Spleen (tissue), 11 donors: Measurements from ENCODE around the gene ZCCHC8. TPM values are rescaled to one million over a fixed set of nuclear protein-coding genes. Genes with fewer than 3 reads are reported as not detected.
A peak's percentile ranks its signal among the peaks of the same experiment; 100 is the strongest.
"Not testable (repeated sequence)": the region's sequence is repeated elsewhere in the genome, so short reads cannot be mapped to it uniquely, and the experiment has no call there.

ENCODE experiments used
- DNase-seq: peaks from one replicate; pipeline ENCODE4 v3.0.0-alpha.2; 2020
- H3K27ac ChIP-seq, 8 donors: fragments of 200-600 bp; sonication (generic) in 7 of 8; 1 replicate in 4 of 8; 2 replicates in 4 of 8; pipeline versions ENCODE4 v1.5.0 to v1.8.0; 2016 to 2021; ENCODE audit warnings: inconsistent platforms in 4 of 8, mild to moderate bottlenecking in 4 of 8, moderate library complexity in 1 of 8
- H3K27me3 ChIP-seq, 7 donors: fragments of 200-600 bp; sonication (generic) in 6 of 7; replicated peaks in 1 of 7; 1 replicate in 4 of 7; 2 replicates in 3 of 7; pipeline versions ENCODE4 v1.5.0 to v1.8.0; 2016 to 2021; ENCODE audit warnings: inconsistent platforms in 3 of 7, mild to moderate bottlenecking in 1 of 7
- H3K36me3 ChIP-seq, 6 donors: fragments of 200-600 bp; sonication (generic) in 5 of 6; 1 replicate in 4 of 6; 2 replicates in 2 of 6; pipeline versions ENCODE4 v1.5.0 to v1.8.0; 2016 to 2021; ENCODE audit warnings: inconsistent platforms in 2 of 6
- H3K4me1 ChIP-seq, 6 donors: fragments of 200-600 bp; sonication (generic) in 5 of 6; 1 replicate in 3 of 6; 2 replicates in 3 of 6; pipeline versions ENCODE4 v1.5.0 to v1.8.0; 2016 to 2021; ENCODE audit warnings: inconsistent platforms in 3 of 6
- H3K4me3 ChIP-seq, 8 donors: fragments of 200-600 bp; sonication (generic) in 7 of 8; 1 replicate in 4 of 8; 2 replicates in 4 of 8; pipeline versions ENCODE4 v1.5.0 to v1.8.0; 2016 to 2021; ENCODE audit warnings: inconsistent platforms in 4 of 8, mild to moderate bottlenecking in 4 of 8, moderate library complexity in 2 of 8
- H3K9me3 ChIP-seq, 8 donors: fragments of 200-600 bp; sonication (generic) in 7 of 8; 1 replicate in 4 of 8; 2 replicates in 4 of 8; pipeline versions ENCODE4 v1.5.0 to v1.8.0; 2016 to 2021; ENCODE audit warnings: inconsistent platforms in 4 of 8
- POLR2A ChIP-seq, 3 donors: fragments of 450-650 bp; IDR thresholded peaks; one replicate each; pipeline ENCODE4 v1.5.1; 2017; ENCODE audit warnings: antibody characterized with exemption in 3 of 3, mild to moderate bottlenecking in 1 of 3
- POLR2AphosphoS5 ChIP-seq, 3 donors: sonication (generic); formaldehyde crosslinking; IDR thresholded peaks; one replicate each; pipeline ENCODE4 v1.5.1; 2017; ENCODE audit warnings: antibody characterized with exemption in 3 of 3
- WGBS, 5 donors: extraction: QIAGEN DNeasy Blood & Tissue Kit in 3 of 5; methylation state at CpG; one replicate each; pipeline versions ENCODE4 v1.1.5 to v1.1.7; 2013 to 2018; 5-methylcytosine and 5-hydroxymethylcytosine counted together
- intact Hi-C: fragments of 100-400 bp; cut with DNase I; formaldehyde crosslinking; loops from one replicate; pipeline ENCODE4 v1.15.0; 2023; ENCODE audit warnings: low total_unique reads
- polyA plus RNA-seq, 3 donors: library from polyadenylated mRNA; stranded (reverse); fragments of 200-250 nt; gene quantifications; one replicate each; pipeline ENCODE4 v1.2.1, GENCODE V29; 2013
- total RNA-seq, 7 donors: library from RNA; depleted of rRNA in 3 of 7; stranded (reverse); fragments of >200 nt in 3 of 7; fragmentation: NEBNext Ultra II Directional in 4 of 7; extraction: Animal tissue kit (Norgen Biotek cat#: 25700) in 4 of 7; gene quantifications; one replicate each; pipeline versions ENCODE4 v1.1.0 to v1.2.1, GENCODE V29; 2016 to 2021
- TF ChIP-seq, protein P1 (sequence below), 11 experiments: fragments of 200-600 bp in 7 of 11; fragments of 450-650 bp in 4 of 11; sonication (generic) in 4 of 11; IDR thresholded peaks in 8 of 11; conservative IDR thresholded peaks in 3 of 11; 1 replicate in 7 of 11; 2 replicates in 4 of 11; pipeline versions ENCODE4 v1.4.0 to v1.8.0; 2016 to 2021; ENCODE audit warnings: antibody characterized with exemption in 11 of 11, inconsistent platforms in 4 of 11, mild to moderate bottlenecking in 1 of 11
- donor health status: healthy with polysubstance abuse.
- donor health status: DM: no; HTN: no; CAD: no; lungs with moderate emphysema.
- donor health status: DM: no; HTN: no; CAD: no.
- donor health status: Bipolar disorder and iron deficiency.
- donor health status: healthy.
- donor health status: DM: no; HTN: no; CAD: no.
- donor health status: DM: yes; HTN: yes; CAD: no.

Gene ZCCHC8
- total and polyA plus RNA-seq, 10 donors: 20.6 to 37.1 (median 29.4) TPM

DNA sequence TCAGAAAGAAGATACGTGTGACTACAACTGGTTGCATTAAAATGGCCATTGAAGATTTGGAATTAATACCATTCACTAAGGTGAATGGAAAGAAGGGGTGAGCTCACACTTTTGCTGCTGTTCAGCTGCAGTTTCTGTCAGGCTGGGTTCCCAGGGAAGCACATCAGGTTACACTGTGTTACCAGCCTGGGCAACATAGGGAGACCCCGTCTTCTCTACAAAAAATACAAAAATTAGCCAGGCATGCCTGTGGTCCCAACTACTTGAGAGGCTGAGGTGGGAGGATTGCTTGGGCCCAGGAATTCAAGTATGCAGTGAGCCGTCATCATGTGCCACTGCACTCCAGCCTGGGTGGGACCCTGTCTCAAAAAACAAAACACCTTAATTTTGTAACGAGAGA lies 12.9 kb upstream of the ZCCHC8 start:
- peaks cover 0 to 35% (median 8%) of the 10 kb centered on the region in 6 donors for H3K4me1 ChIP-seq
- intact Hi-C loops: no loop called here
- no peaks in the 10 kb centered on the region for H3K9me3 ChIP-seq
- H3K27ac ChIP-seq: no peak overlapping the region
- no peak overlapping the region for H3K4me3 ChIP-seq
- H3K36me3 ChIP-seq: peaks cover 18 to 100% (median 100%) of the 10 kb centered on the region in 6 donors
- TF ChIP-seq POLR2AphosphoS5 (IDR thresholded peaks at IDR 0.05): no peak
- TF ChIP-seq POLR2A (IDR thresholded peaks at IDR 0.05): no peak
- TF ChIP-seq, protein P1, sequence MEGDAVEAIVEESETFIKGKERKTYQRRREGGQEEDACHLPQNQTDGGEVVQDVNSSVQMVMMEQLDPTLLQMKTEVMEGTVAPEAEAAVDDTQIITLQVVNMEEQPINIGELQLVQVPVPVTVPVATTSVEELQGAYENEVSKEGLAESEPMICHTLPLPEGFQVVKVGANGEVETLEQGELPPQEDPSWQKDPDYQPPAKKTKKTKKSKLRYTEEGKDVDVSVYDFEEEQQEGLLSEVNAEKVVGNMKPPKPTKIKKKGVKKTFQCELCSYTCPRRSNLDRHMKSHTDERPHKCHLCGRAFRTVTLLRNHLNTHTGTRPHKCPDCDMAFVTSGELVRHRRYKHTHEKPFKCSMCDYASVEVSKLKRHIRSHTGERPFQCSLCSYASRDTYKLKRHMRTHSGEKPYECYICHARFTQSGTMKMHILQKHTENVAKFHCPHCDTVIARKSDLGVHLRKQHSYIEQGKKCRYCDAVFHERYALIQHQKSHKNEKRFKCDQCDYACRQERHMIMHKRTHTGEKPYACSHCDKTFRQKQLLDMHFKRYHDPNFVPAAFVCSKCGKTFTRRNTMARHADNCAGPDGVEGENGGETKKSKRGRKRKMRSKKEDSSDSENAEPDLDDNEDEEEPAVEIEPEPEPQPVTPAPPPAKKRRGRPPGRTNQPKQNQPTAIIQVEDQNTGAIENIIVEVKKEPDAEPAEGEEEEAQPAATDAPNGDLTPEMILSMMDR (IDR thresholded peaks at IDR 0.05 in 8 of 11, conservative IDR thresholded peaks at IDR 0.05 in 3 of 11): no peak
- no peaks in the 10 kb centered on the region for H3K27me3 ChIP-seq
- WGBS, 5 donors: 89 to 93% (median 92%) methylated on average over 4 of the region's 4 CpGs
- no peak for DNase-seq

DNA sequence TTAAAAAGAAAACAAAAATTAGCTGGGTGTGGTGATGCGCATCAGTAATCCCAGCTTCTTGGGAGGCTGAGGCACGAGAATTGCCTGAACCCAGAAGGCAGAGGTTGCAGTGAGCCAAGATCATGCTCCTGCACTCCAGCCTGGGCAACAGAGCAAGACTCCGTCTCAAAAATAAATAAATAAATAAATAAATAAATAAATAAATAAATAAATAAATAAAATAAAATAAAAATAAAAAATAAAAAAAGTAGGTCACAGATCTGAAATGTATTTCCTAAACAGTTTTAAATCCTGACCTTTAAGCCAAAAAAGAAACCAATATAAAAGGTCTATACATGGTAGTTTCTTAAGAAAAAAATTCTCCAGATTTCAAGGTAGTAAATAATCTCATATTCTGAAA lies 12.3 kb upstream of the ZCCHC8 start:
- peaks cover 0 to 32% (median 2%) of the 10 kb centered on the region in 6 donors for H3K4me1 ChIP-seq
- WGBS, 5 donors: 77 to 94% (median 89%) methylated on average over 3 of the region's 3 CpGs
- DNase-seq, H3K27me3 ChIP-seq, intact Hi-C loops, H3K27ac ChIP-seq, H3K9me3 ChIP-seq, H3K4me3 ChIP-seq: not testable (repeated sequence)
- peaks cover 21 to 100% (median 100%) of the 10 kb centered on the region in 6 donors for H3K36me3 ChIP-seq

DNA sequence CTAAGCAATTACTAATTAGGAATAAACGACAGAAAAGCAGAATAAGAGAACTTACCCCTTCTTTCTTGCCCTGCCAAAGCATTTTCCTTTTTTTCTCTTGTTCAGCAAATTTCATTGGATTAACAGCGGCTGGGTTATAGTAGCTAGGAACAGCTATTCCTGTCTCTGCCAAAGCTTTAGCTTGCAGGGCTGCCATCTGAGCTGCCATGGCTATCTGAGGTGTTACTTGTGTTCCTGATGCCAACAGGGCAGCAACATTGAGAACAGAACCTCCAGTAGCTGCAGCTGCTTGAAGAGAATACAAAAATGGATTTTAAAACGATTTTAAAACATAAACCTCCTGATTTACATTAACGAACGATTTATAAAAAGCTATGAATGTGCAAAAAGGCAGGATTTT lies 7.4 kb upstream of the ZCCHC8 start:
- Histone ChIP-seq H3K9me3 (no peaks in the 10 kb centered on the region), H3K27ac (no peak overlapping the region), H3K36me3 (peaks cover 10 to 100% (median 99%) of the 10 kb centered on the region in 6 donors), H3K4me3 (no peak overlapping the region), H3K27me3 (no peaks in the 10 kb centered on the region), H3K4me1 (peaks cover 0 to 11% (median 0%) of the 10 kb centered on the region in 6 donors)
- intact Hi-C loops: no loop called here
- DNase-seq: no peak
- TF ChIP-seq, protein P1 (IDR thresholded peaks at IDR 0.05 in 8 of 11, conservative IDR thresholded peaks at IDR 0.05 in 3 of 11): no peak
- TF ChIP-seq POLR2A (IDR thresholded peaks at IDR 0.05) (no peak), POLR2AphosphoS5 (IDR thresholded peaks at IDR 0.05) (no peak)
- whole genome bisulfite sequencing, 5 donors: 89 to 96% (median 93%) methylated on average over 5 of the region's 5 CpGs

DNA sequence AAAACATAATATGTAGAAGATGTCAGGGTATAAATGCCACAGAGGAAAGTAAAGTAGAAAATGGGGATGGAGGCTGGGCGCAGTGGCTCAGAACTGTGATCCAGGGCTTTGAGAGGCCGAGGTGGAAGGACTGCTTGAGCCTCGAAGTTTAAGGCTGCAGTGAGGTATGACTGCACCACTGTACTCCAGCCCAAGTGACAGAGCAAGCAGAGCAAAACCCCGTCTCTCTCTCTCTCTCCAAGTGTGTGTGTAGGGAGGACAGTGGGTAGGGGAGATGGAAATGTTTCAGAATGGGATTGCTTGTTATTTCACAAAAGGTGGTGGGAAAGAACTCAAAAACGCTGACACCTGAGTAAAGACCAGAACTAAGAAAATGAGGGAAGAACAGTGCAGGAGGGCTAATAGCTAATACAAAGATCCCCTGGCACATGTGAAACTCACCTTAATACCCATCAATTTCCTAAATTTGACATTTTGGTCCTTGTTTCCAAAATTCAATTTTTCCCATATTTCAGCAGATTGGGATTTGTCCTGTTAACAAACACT lies 5.7 kb upstream of the ZCCHC8 start:
- no peak for DNase-seq
- peaks cover 10 to 92% (median 86%) of the 10 kb centered on the region in 6 donors for H3K36me3 ChIP-seq
- peak overlapping the region in 1 of 8 donors; percentile 7 for H3K27ac ChIP-seq
- TF ChIP-seq POLR2A (IDR thresholded peaks at IDR 0.05) (no peak), POLR2AphosphoS5 (IDR thresholded peaks at IDR 0.05) (no peak)
- TF ChIP-seq, protein P1 (IDR thresholded peaks at IDR 0.05 in 8 of 11, conservative IDR thresholded peaks at IDR 0.05 in 3 of 11): no peak
- intact Hi-C loops: no loop called here
- H3K4me1 ChIP-seq: peaks cover 3 to 27% (median 11%) of the 10 kb centered on the region in 6 donors
- no peaks in the 10 kb centered on the region for H3K27me3 ChIP-seq
- no peaks in the 10 kb centered on the region for H3K9me3 ChIP-seq
- WGBS, 5 donors: 73 to 96% (median 91%) methylated on average over 5 of the region's 5 CpGs
- H3K4me3 ChIP-seq: no peak overlapping the region
